Stimulated activated naive CD8-positive, alpha-beta T cell treated with anti-CD3 and anti-CD28 coated beads, Interleukin-15, amount 100 ng/mL, for 72 hours (primary cell): ENCODE results near the gene BTNL2.
A peak's percentile ranks its signal among the peaks of the same experiment; 100 is the strongest.
"Not testable (repeated sequence)": the region's sequence is repeated elsewhere in the genome, so short reads cannot be mapped to it uniquely, and the experiment has no call there.

Source experiments
- ATAC-seq: fragments of 150-1000 bp; cut with Tn5 transposase; 2 replicates; pipeline ENCODE4 v1.10.0; 2021; ENCODE audit warnings: mild to moderate bottlenecking, moderate library complexity
- DNase-seq, 2 donors: peaks; one replicate each; pipeline ENCODE4 v3.0.0; 2021 to 2022
- H3K27ac Mint-ChIP-seq, 2 donors: one replicate each; pipeline ENCODE4 v1.8.0; 2022; ENCODE audit warnings: mild to moderate bottlenecking in 2 of 2, mixed read lengths in 2 of 2, moderate library complexity in 2 of 2
- H3K27me3 Mint-ChIP-seq: one replicate; pipeline ENCODE4 v1.8.0; 2022; ENCODE audit warnings: mixed read lengths
- H3K4me1 Mint-ChIP-seq: one replicate; pipeline ENCODE4 v1.8.0; 2022; ENCODE audit warnings: mild to moderate bottlenecking, mixed read lengths
- H3K4me3 Mint-ChIP-seq, 2 donors: one replicate each; pipeline ENCODE4 v1.8.0; 2022; ENCODE audit warnings: mild to moderate bottlenecking in 2 of 2, mixed read lengths in 2 of 2, moderate library complexity in 1 of 2
- H3K9me3 Mint-ChIP-seq, 2 donors: one replicate each; pipeline ENCODE4 v1.8.0; 2022; ENCODE audit warnings: mixed read lengths in 2 of 2

The BTNL2 gene

GRCh38 chr6:32406857-32407256 is at the start of gene BTNL2:
Gene BTNL2 (minus strand): TSS chr6:32407181. CDS start chr6:32407123, 58 bp downstream.
- no peak within 1 kb of the TSS for H3K27ac Mint-ChIP-seq
- H3K4me1 Mint-ChIP-seq: no peaks in the 10 kb centered on the region
- ATAC-seq (no peak), DNase-seq (no peak)
- peaks cover 43% of the 10 kb centered on the region for H3K27me3 Mint-ChIP-seq
- H3K9me3 Mint-ChIP-seq: no peaks in the 10 kb centered on the region
- H3K4me3 Mint-ChIP-seq: no peak within 1 kb of the TSS

- Mint-ChIP-seq H3K9me3 (peaks cover 16 to 27% of the 10 kb centered on the region in 2 donors), H3K27me3 (peaks cover 35% of the 10 kb centered on the region), H3K27ac (peak overlapping the region in 1 of 2 donors; percentile 75), H3K4me1 (no peaks in the 10 kb centered on the region), H3K4me3 (no peak overlapping the region)
- no peak for ATAC-seq
- DNase-seq: no peak
Measured at GRCh38 chr6:32449088-32449736, 42.2 kb upstream of the BTNL2 start.

GRCh38 chr6:32447932-32448331 is 41.0 kb upstream of the BTNL2 start:
- peaks cover 41% of the 10 kb centered on the region for H3K27me3 Mint-ChIP-seq
- H3K27ac Mint-ChIP-seq: no peak overlapping the region
- ATAC-seq: no peak
- H3K9me3 Mint-ChIP-seq: peaks cover 16 to 17% of the 10 kb centered on the region in 2 donors
- no peak for DNase-seq
- no peaks in the 10 kb centered on the region for H3K4me1 Mint-ChIP-seq
- H3K4me3 Mint-ChIP-seq: no peak overlapping the region

- Mint-ChIP-seq H3K4me1 (no peaks in the 10 kb centered on the region), H3K27ac (no peak overlapping the region), H3K4me3 (no peak overlapping the region), H3K27me3 (peaks cover 38% of the 10 kb centered on the region), H3K9me3 (no peaks in the 10 kb centered on the region)
- DNase-seq (no peak), ATAC-seq (no peak)
Measured at GRCh38 chr6:32445321-32445854, 38.4 kb upstream of the BTNL2 start.

- H3K9me3 Mint-ChIP-seq: no peaks in the 10 kb centered on the region
- H3K27ac Mint-ChIP-seq: no peak overlapping the region
- H3K27me3 Mint-ChIP-seq: peaks cover 38% of the 10 kb centered on the region
- H3K4me3 Mint-ChIP-seq: no peak overlapping the region
- DNase-seq (no peak), ATAC-seq (no peak)
- H3K4me1 Mint-ChIP-seq: peaks cover 8% of the 10 kb centered on the region
Measured at GRCh38 chr6:32444433-32444832, 37.5 kb upstream of the BTNL2 start.

GRCh38 chr6:32442977-32443552 is 36.1 kb upstream of the BTNL2 start:
- Mint-ChIP-seq H3K9me3 (no peaks in the 10 kb centered on the region), H3K4me1 (peaks cover 12% of the 10 kb centered on the region), H3K27ac (no peak overlapping the region), H3K4me3 (no peak overlapping the region), H3K27me3 (peaks cover 45% of the 10 kb centered on the region)
- DNase-seq (no peak), ATAC-seq (no peak)

- Mint-ChIP-seq H3K4me1 (peaks cover 12% of the 10 kb centered on the region), H3K27ac (no peak overlapping the region), H3K27me3 (peaks cover 45% of the 10 kb centered on the region), H3K4me3 (no peak overlapping the region), H3K9me3 (no peaks in the 10 kb centered on the region)
- DNase-seq: no peak
- ATAC-seq: no peak
Measured at GRCh38 chr6:32442243-32442667, 35.3 kb upstream of the BTNL2 start.

- ATAC-seq (peak; percentile 81), DNase-seq (peak; percentile 21 to 60)
- H3K4me1 Mint-ChIP-seq: peaks cover 12% of the 10 kb centered on the region
- H3K9me3 Mint-ChIP-seq: no peaks in the 10 kb centered on the region
- peak within 1 kb of the TSS; percentile 47 to 69 for H3K4me3 Mint-ChIP-seq
- H3K27me3 Mint-ChIP-seq: peaks cover 45% of the 10 kb centered on the region
- H3K27ac Mint-ChIP-seq: peak within 1 kb of the TSS in 1 of 2 donors; percentile 49
Measured at GRCh38 chr6:32439602-32440214, 32.7 kb upstream of the BTNL2 start, which contains the start of gene HLA-DRA. Gene HLA-DRA (plus strand): TSS chr6:32439887. CDS start chr6:32439951, 64 bp downstream.

- ATAC-seq: no peak
- no peak overlapping the region for H3K4me3 Mint-ChIP-seq
- no peak overlapping the region for H3K27ac Mint-ChIP-seq
- no peak for DNase-seq
- H3K27me3 Mint-ChIP-seq: peaks cover 45% of the 10 kb centered on the region
- H3K4me1 Mint-ChIP-seq: peaks cover 12% of the 10 kb centered on the region
- no peaks in the 10 kb centered on the region for H3K9me3 Mint-ChIP-seq
Measured at GRCh38 chr6:32439139-32439538, 32.2 kb upstream of the BTNL2 start.

- Mint-ChIP-seq H3K27ac (no peak overlapping the region), H3K4me1 (peaks cover 12% of the 10 kb centered on the region)
Measured at GRCh38 chr6:32436995-32437836, 30.2 kb upstream of the BTNL2 start.

GRCh38 chr6:32436186-32436585 is 29.2 kb upstream of the BTNL2 start:
- Mint-ChIP-seq H3K27me3 (peaks cover 25% of the 10 kb centered on the region), H3K4me3 (no peak overlapping the region), H3K27ac (no peak overlapping the region), H3K4me1 (peaks cover 12% of the 10 kb centered on the region), H3K9me3 (no peaks in the 10 kb centered on the region)
- ATAC-seq: no peak
- no peak for DNase-seq

More at GRCh38 chr6:32436995-32437836, 30.2 kb upstream of the BTNL2 start:
- ATAC-seq (peak; percentile 55), DNase-seq (no peak)
- Mint-ChIP-seq H3K9me3 (no peaks in the 10 kb centered on the region), H3K4me3 (no peak overlapping the region), H3K27me3 (peaks cover 31% of the 10 kb centered on the region)

GRCh38 chr6:32433950-32434349 is 27.0 kb upstream of the BTNL2 start:
- not testable (repeated sequence) for DNase-seq, ATAC-seq, H3K27me3 Mint-ChIP-seq, H3K4me1 Mint-ChIP-seq, H3K4me3 Mint-ChIP-seq, H3K27ac Mint-ChIP-seq, H3K9me3 Mint-ChIP-seq

- ATAC-seq: no peak
Measured at GRCh38 chr6:32432050-32432450, 25.1 kb upstream of the BTNL2 start.

GRCh38 chr6:32431142-32431541 is 24.2 kb upstream of the BTNL2 start:
- Mint-ChIP-seq H3K27ac (no peak overlapping the region), H3K9me3 (no peaks in the 10 kb centered on the region), H3K27me3 (no peaks in the 10 kb centered on the region), H3K4me3 (no peak overlapping the region), H3K4me1 (no peaks in the 10 kb centered on the region)
- ATAC-seq (no peak), DNase-seq (no peak)

More at GRCh38 chr6:32432050-32432450, 25.1 kb upstream of the BTNL2 start:
- Mint-ChIP-seq H3K27ac (no peak overlapping the region), H3K4me3 (no peak overlapping the region), H3K27me3 (no peaks in the 10 kb centered on the region), H3K4me1 (no peaks in the 10 kb centered on the region), H3K9me3 (no peaks in the 10 kb centered on the region)
- no peak for DNase-seq

- no peak for ATAC-seq
- H3K4me3 Mint-ChIP-seq: no peak overlapping the region
- no peaks in the 10 kb centered on the region for H3K4me1 Mint-ChIP-seq
- no peak for DNase-seq
- no peak overlapping the region for H3K27ac Mint-ChIP-seq
- no peaks in the 10 kb centered on the region for H3K9me3 Mint-ChIP-seq
- H3K27me3 Mint-ChIP-seq: no peaks in the 10 kb centered on the region
Measured at GRCh38 chr6:32430179-32430578, 23.2 kb upstream of the BTNL2 start.
